Neuron (in vitro differentiated cells): ENCODE results near the gene SETD3.

ENCODE experiments used
- H2AFZ ChIP-seq: one replicate; pipeline ENCODE4 v1.6.1; 2013; ENCODE audit warnings: low read depth, mild to moderate bottlenecking, inconsistent platforms, low read length, moderate library complexity
- H3K27me3 ChIP-seq: one replicate; pipeline ENCODE4 v1.6.1; 2013; ENCODE audit warnings: low read length; ENCODE audit not compliant: insufficient read depth
- H3K36me3 ChIP-seq: one replicate; pipeline ENCODE4 v1.6.1; 2013; ENCODE audit warnings: low read length; ENCODE audit not compliant: insufficient read depth
- H3K4me1 ChIP-seq: one replicate; pipeline ENCODE4 v1.6.1; 2013; ENCODE audit warnings: low read length; ENCODE audit not compliant: insufficient read depth
- H3K4me3 ChIP-seq: 2 replicates; pipeline ENCODE4 v1.5.1; 2013; ENCODE audit warnings: mild to moderate bottlenecking, low read length, moderate library complexity
- H3K9me3 ChIP-seq: one replicate; pipeline ENCODE4 v1.6.1; 2013; ENCODE audit warnings: low read length

The SETD3 gene

DNA sequence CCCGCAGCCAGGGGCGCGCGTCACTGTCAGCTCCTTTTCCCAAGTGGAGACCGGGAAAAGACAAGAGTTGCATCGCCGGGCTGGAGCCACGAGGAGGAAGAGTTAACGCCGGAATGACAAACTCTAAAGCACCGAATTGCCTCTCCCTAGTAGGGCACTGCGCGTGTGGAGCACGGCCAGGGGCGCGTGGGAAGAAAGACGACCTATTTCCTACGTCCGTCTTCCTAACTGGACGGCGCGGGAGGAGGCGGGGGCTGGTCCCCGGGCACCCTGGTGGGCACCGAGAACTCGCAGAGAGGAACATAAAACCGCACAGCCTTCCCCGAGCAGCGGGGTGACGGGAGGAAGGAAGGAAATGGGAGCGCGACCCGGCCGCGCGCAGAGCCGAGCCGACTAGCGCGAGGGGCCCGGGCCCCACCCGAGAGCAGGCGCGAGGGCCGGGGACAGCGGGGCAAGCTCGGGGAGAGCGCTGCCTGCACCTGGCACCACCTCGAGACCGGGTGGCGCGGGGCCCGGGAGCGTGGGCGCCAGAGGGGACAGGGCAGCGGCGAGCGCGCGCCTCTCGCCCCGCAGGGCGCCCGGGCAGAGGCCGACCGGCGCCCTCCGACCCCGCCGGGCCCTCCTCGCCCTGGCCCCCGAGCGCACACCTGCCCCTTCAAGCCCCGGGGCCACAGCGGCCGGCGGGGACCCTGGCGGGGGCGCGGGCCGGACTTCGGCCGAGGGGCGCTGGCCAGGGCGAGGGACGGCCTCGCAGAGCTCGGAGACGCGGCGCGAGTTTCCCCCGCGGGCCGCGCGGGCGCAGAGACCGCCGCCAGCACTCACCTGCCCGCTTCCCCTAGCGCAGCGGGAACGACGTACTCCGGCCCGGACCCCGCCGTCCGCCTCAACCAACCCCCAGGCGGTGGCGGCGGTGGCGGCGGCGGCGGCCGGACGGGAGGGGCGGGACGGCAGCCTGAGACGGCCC lies at the start of gene SETD3:
Gene SETD3 (minus strand): TSS at position 954 of the 964 bp plus-strand sequence. CDS start 15,054 bp downstream, outside the sequence.
- Histone ChIP-seq H2AFZ (peak within 1 kb of the TSS; percentile 14), H3K9me3 (no peaks in the 10 kb centered on the region), H3K4me1 (peaks cover 44% of the 10 kb centered on the region), H3K4me3 (peak within 1 kb of the TSS; percentile 93), H3K36me3 (no peaks in the 10 kb centered on the region), H3K27me3 (no peaks in the 10 kb centered on the region)

DNA sequence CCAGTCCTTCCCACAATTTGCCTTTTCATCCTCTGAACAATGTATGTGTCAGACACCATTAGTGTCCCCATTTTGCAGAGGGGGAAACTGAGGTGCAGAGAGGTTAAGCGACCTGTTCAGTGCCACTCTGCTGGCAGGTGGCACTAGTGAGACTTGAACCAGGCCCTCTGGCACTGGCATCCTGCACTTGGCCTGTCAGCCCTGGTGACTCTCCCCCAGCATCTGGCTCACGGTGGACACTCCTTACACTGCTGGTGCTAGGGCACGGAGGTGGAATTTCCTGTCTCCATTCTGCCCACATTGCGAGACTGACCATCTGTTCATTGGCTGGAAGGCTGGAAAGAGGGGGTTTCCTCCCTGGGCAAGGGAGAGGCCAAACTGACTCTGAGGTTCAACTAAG lies 49.2 kb upstream of the SETD3 start:
- H3K36me3 ChIP-seq, result no peaks in the 10 kb centered on the region
- H3K9me3 ChIP-seq, result no peaks in the 10 kb centered on the region
- no peak overlapping the region for H2AFZ ChIP-seq
- no peaks in the 10 kb centered on the region for H3K27me3 ChIP-seq
- H3K4me3 ChIP-seq, result no peak overlapping the region
- H3K4me1 ChIP-seq, result peaks cover 55% of the 10 kb centered on the region

DNA sequence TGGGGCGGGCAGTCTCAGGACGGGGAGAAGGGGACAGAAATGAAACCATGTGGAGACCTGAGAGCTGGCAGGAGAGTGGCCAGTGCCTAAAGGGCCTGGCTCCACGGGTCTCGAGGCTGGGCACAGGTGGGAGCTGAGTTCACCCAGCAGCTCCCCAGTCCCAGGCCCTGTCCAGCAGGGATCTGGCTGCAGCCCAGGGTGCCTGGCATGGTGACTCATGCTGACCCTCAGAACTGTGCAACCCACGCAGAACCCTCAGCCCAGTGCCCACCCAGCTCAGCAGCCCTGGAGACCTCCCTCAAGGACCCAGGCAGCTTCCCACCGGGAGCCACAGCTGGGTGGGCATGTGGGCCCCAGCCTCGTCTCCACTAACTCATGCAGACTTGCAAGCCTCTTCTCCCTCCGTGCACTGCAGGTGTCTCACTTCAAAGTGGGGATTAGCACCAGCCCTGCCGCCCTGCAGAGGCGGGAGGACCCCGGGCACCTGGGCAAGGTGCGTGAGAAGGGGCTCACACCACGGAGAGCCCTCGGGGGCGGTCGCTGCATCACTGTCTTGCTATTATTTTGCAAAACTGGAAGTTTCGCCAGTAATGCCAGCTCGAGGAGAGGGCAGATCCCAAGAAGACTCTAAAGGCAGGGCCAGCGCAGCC lies 46.9 kb upstream of the SETD3 start:
- H3K27me3 ChIP-seq, result no peaks in the 10 kb centered on the region
- H3K36me3 ChIP-seq, result no peaks in the 10 kb centered on the region
- no peaks in the 10 kb centered on the region for H3K9me3 ChIP-seq
- H3K4me1 ChIP-seq, result peaks cover 55% of the 10 kb centered on the region
- H2AFZ ChIP-seq, result no peak overlapping the region
- no peak overlapping the region for H3K4me3 ChIP-seq

- no peaks in the 10 kb centered on the region for H3K36me3 ChIP-seq
- no peak overlapping the region for H3K4me3 ChIP-seq
- no peaks in the 10 kb centered on the region for H3K27me3 ChIP-seq
- peaks cover 55% of the 10 kb centered on the region for H3K4me1 ChIP-seq
- no peak overlapping the region for H2AFZ ChIP-seq
- H3K9me3 ChIP-seq, result no peaks in the 10 kb centered on the region
Observed at GRCh38 chr14:99527026-99527425, 46.4 kb upstream of the SETD3 start.

DNA sequence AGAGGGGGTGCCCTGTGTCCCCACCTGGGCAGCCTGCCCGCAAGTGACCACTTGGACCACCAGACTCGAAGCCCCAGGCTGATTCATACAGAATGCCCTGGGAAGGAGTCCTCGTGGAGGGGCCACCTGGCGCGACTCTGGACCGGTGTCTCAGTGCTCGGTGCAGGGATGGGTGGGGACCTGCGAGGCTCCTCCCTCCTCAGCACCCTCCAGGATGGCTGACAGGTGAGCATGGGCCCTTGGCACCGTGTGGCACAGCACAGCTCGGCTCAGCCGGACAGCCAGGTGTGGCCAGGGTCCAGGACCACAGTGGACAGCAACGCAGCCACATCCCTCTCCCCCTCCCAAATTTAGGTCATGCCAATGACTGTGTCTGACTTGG lies 45.0 kb upstream of the SETD3 start:
- no peaks in the 10 kb centered on the region for H3K27me3 ChIP-seq
- peaks cover 45% of the 10 kb centered on the region for H3K4me1 ChIP-seq
- H3K36me3 ChIP-seq, result peaks cover 4% of the 10 kb centered on the region
- no peaks in the 10 kb centered on the region for H3K9me3 ChIP-seq
- H2AFZ ChIP-seq, result no peak overlapping the region
- H3K4me3 ChIP-seq, result no peak overlapping the region

GRCh38 chr14:99524804-99525698 lies 44.4 kb upstream of the SETD3 start:
- Histone ChIP-seq H3K4me1 (peaks cover 38% of the 10 kb centered on the region), H3K36me3 (peaks cover 5% of the 10 kb centered on the region), H2AFZ (no peak overlapping the region), H3K9me3 (no peaks in the 10 kb centered on the region), H3K27me3 (no peaks in the 10 kb centered on the region), H3K4me3 (no peak overlapping the region)

DNA sequence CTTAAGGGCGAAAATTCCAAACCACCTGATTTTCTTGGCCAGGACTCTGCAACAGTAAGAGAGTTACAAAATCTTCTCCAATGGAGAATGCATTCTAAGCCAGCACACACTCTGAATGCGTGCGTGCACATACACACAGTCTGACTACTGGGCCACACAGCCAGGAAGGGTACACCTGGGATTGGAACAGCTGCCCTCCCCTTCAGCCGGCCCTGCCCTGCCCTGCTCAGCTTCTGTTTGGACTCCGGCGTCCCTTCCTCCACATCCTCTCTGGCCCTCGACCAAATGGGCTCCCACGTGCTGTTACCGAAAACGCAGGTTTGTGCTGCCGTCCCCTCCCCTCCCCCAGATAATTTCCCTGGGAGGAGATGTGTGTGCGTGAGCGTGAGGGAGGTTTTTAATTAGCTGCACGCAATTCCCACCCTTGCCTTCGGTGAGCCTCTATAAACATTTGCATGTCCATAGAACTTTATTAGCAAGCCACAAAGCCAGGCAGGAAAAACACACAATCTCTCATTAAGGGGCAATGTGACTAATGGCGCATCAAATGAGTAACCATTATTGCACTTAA lies 43.5 kb upstream of the SETD3 start:
- H2AFZ ChIP-seq, result no peak overlapping the region
- peaks cover 9% of the 10 kb centered on the region for H3K36me3 ChIP-seq
- H3K4me1 ChIP-seq, result peaks cover 35% of the 10 kb centered on the region
- H3K9me3 ChIP-seq, result no peaks in the 10 kb centered on the region
- no peaks in the 10 kb centered on the region for H3K27me3 ChIP-seq
- no peak overlapping the region for H3K4me3 ChIP-seq

GRCh38 chr14:99523704-99524055 lies 43.0 kb upstream of the SETD3 start:
- H3K4me3 ChIP-seq, result no peak overlapping the region
- H2AFZ ChIP-seq, result no peak overlapping the region
- no peaks in the 10 kb centered on the region for H3K27me3 ChIP-seq
- no peaks in the 10 kb centered on the region for H3K9me3 ChIP-seq
- H3K36me3 ChIP-seq, result peaks cover 9% of the 10 kb centered on the region
- H3K4me1 ChIP-seq, result peaks cover 35% of the 10 kb centered on the region

- Histone ChIP-seq H3K4me1 (peaks cover 35% of the 10 kb centered on the region), H3K9me3 (no peaks in the 10 kb centered on the region), H3K27me3 (no peaks in the 10 kb centered on the region), H3K36me3 (peaks cover 9% of the 10 kb centered on the region), H2AFZ (no peak overlapping the region), H3K4me3 (no peak overlapping the region)
Observed at GRCh38 chr14:99522934-99523703, 42.5 kb upstream of the SETD3 start.

DNA sequence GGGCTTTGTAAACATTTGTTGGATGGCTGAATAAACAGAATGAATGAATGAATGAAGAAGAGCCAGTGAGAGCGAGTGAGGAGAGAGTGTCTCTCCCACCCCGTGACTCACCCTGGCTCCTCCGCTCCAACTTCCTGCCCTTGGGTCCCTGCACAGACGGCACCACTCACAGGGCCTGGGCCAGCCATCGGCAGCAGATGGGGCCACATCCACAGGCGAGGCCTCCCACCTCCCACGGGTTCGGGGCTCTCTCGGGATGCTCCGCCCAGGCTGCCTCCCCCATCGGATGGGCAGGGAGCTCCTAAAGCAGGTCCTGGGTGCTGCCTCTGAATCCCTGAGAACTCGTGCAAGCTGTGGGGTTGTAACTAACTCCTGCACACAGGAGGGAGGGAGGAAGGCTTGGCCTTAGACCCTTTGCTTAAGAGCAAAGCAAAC lies 41.8 kb upstream of the SETD3 start:
- H2AFZ ChIP-seq, result no peak overlapping the region
- H3K4me1 ChIP-seq, result peaks cover 35% of the 10 kb centered on the region
- H3K9me3 ChIP-seq, result no peaks in the 10 kb centered on the region
- no peak overlapping the region for H3K4me3 ChIP-seq
- peaks cover 9% of the 10 kb centered on the region for H3K36me3 ChIP-seq
- no peaks in the 10 kb centered on the region for H3K27me3 ChIP-seq

GRCh38 chr14:99522025-99522401 lies 41.4 kb upstream of the SETD3 start:
- no peaks in the 10 kb centered on the region for H3K9me3 ChIP-seq
- H3K36me3 ChIP-seq, result peaks cover 9% of the 10 kb centered on the region
- H2AFZ ChIP-seq, result no peak overlapping the region
- no peaks in the 10 kb centered on the region for H3K27me3 ChIP-seq
- H3K4me1 ChIP-seq, result peaks cover 35% of the 10 kb centered on the region
- H3K4me3 ChIP-seq, result no peak overlapping the region
